SKM-1 (cell line): ENCODE data around the gene TNFRSF1B.

Experiments used
- DNase-seq: peaks from one replicate; lab custom pipeline; 2025; ENCODE audit not compliant: unreplicated experiment; lab: John Stamatoyannopoulos, UW

TNFRSF1B gene

GRCh38 chr1:12189328-12189682 is 22.5 kb downstream of the TNFRSF1B start:
- DNase-seq = no peak

- no peak for DNase-seq
These were observed 24.6 kb downstream of the TNFRSF1B start for GRCh38 chr1:12191242-12192032.

GRCh38 chr1:12194666-12195216 is 27.9 kb downstream of the TNFRSF1B start:
- no peak for DNase-seq

GRCh38 chr1:12195416-12195815 is 28.6 kb downstream of the TNFRSF1B start:
- no peak for DNase-seq

- DNase-seq = peak; percentile 95
These were observed 30.1 kb downstream of the TNFRSF1B start for GRCh38 chr1:12196641-12197482.

GRCh38 chr1:12197483-12197880 is 30.7 kb downstream of the TNFRSF1B start:
- DNase-seq = no peak

- no peak for DNase-seq
These were observed 33.4 kb downstream of the TNFRSF1B start for GRCh38 chr1:12200208-12200607.

- no peak for DNase-seq
These were observed 34.8 kb downstream of the TNFRSF1B start for GRCh38 chr1:12201352-12202189.

- DNase-seq = no peak
These were observed 35.4 kb downstream of the TNFRSF1B start for GRCh38 chr1:12202190-12202497.

- no peak for DNase-seq
These were observed 35.8 kb downstream of the TNFRSF1B start for GRCh38 chr1:12202577-12202976.

GRCh38 chr1:12203216-12204007 is 36.6 kb downstream of the TNFRSF1B start:
- DNase-seq = no peak

GRCh38 chr1:12204140-12204539 is 37.3 kb downstream of the TNFRSF1B start:
- no peak for DNase-seq

GRCh38 chr1:12204754-12205658 is 38.2 kb downstream of the TNFRSF1B start:
- no peak for DNase-seq

- DNase-seq = no peak
These were observed 39.4 kb downstream of the TNFRSF1B start for GRCh38 chr1:12206238-12206637.

GRCh38 chr1:12206792-12207424 is 40.1 kb downstream of the TNFRSF1B start:
- DNase-seq = no peak

- no peak for DNase-seq
These were observed 41.5 kb downstream of the TNFRSF1B start for GRCh38 chr1:12208271-12208670.

GRCh38 chr1:12208764-12209494 is 42.1 kb downstream of the TNFRSF1B start:
- DNase-seq = peak; percentile 52

GRCh38 chr1:12209495-12209832 is 42.7 kb downstream of the TNFRSF1B start:
- DNase-seq = no peak
